GM12873 (cell line): Measurements from ENCODE around the gene WASHC4.

ENCODE experiments used
- CTCF ChIP-seq: IDR thresholded peaks from 2 replicates; pipeline ENCODE4 v1.5.1; 2012; ENCODE audit warnings: low read depth, mild to moderate bottlenecking, moderate library complexity, low read length, control low read depth; ENCODE audit not compliant: insufficient read depth; ENCODE audit errors: missing control alignments

The WASHC4 gene

GRCh38 chr12:105107494-105108371 lies at the start of gene WASHC4:
Gene WASHC4 (plus strand): TSS chr12:105107731. CDS start chr12:105107801, 70 bp downstream.
- no peak for TF ChIP-seq CTCF

DNA sequence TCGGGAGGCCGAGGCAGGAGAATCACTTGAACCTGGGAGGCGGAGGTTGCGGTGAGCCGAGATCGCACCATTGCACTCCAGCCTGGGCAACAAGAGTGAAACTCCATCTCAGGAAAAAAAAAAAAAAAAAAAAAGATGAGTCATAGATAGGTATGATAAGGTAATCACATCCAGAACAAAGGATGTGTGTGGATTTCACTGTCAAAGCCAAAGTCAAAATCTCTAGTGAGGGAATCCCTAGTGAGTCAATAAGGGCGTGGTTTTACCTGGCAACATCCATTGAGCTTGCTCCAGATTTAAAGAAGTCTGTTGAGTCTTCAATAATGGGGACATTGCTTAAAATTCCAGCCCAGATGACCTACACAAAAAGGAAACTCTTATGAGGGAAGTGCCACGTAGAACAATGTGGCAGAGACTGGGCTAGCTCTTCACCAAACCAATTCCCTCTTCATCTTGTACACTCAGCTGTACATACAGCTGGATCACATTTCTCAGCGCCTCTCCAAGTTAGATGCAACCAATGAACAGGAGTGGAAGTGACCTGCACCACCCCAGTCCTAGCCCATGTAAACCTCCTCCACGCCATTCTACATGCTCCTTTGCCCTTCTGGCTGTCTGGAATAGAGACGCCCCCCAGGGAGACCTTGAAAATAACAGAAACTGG lies 46.7 kb upstream of the WASHC4 start:
- no peak for TF ChIP-seq CTCF

DNA sequence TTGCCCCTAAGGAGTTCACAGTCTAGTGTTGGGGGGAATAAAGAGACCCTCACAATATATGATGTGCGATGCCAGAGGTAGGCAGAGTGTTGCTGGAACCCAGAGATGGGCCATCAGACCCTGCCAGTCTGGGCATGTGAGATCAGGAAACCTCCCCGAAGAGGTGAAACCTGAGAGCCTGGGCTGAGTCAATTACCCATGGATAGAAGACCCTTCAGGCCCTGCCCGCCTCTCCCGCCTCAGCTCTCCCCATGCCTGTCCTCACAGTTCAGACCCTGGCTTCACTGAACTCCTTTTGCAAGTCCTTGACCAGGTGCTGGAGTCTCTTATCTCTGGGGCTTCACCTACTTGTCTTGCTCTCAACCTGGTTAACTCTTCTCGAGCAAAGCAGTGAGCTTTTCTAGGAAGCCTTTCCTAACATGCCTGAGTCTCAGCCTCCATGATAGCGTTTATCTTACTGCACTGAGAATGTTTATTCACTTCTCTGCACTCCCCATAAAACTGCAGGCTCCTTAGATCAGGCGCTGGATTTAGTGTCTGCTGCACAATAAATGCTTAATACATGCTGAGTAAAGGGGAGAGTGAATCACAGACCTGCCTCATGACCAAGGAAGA lies 42.9 kb upstream of the WASHC4 start:
- TF ChIP-seq CTCF = no peak

DNA sequence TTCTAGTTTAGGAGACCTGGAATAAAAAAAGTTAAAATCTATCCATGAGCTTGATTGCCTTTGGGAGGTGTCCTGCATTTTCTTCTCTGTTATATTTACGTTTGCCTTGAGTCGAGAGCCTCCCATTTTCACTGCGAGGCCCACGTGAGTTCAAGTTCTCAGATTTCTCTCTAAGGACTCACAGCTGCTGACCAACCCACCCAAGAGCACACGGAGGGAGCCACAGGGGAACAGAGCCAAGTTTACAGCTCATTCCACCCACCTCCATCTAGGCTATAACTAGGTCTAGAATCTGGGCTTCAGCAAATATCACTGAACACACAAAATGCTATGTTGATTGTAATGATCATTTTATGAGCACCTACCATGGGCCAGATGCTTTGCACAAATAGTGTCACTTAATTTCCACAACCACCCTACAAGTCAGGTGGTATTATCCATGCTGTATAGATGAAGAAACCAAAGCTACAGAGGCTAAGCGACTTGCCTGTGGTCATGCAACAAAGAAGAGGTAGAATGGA lies 40.0 kb upstream of the WASHC4 start:
- no peak for TF ChIP-seq CTCF

DNA sequence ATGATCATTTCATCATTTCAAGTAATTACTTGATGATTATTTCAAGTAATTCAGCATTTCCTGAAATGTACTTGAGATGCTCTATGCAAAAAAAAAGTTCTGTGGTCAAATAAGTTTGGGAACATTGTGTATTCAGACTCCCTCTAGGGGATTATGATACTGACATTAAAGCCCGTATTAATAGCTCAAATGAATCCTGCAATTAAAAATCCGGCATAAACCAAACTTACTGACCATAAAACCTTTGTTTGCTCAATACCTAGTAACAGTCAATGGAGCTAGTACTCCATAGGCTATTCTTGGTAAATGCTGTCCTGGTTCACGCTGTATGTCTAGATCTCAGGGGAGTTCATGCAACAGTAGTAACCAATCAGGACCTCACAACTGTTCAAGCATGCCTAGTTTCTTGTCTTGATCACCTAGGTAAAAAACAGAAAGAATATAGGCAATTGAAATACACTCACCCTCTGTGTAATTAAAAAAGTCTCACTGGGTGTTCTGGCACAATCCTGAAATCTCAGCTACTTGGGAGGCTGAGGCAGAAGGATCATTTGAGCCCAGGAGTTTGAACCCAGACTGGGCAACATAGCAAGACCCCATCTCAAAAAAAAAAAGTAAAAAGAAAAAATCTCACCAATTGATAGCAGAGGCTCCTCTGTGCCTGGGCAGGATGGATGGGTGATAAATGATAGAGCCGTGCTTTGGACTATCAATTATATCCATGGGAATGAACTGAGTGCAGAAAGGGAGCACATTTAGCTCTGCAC lies 37.4 kb upstream of the WASHC4 start:
- TF ChIP-seq CTCF = no peak

DNA sequence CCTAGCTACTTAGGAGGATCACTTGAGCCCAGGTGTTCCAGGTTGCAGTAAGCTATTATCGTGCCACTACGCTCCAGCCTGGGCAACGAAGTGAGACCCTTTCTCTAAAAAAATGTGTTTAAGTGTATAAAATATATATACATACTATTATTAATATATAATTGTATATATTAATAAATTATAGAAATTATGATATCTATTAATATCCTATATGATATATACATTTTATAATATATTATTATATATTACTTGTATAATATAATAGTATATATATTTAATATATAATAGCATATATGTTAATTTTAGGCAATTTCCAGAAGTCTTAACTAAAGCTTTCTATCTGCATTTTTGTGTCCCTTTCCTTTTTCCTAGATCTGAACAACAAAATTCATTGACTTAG lies 35.5 kb upstream of the WASHC4 start:
- TF ChIP-seq CTCF = no peak
